NAMALWA (cell line): Measurements from ENCODE around the gene PRRX1.

Source experiments
- DNase-seq: peaks from one replicate; pipeline ENCODE4 v3.0.0-alpha.2; 2015; ENCODE audit warnings: low spot score

PRRX1 gene

GRCh38 chr1:170721621-170722020 lies 57.7 kb downstream of the PRRX1 start:
- no peak for DNase-seq

GRCh38 chr1:170723518-170723917 lies 59.6 kb downstream of the PRRX1 start:
- DNase-seq: no peak

GRCh38 chr1:170725326-170725725 lies 61.4 kb downstream of the PRRX1 start:
- no peak for DNase-seq

- DNase-seq: no peak
Observed at GRCh38 chr1:170727963-170728362, 64.0 kb downstream of the PRRX1 start.

- no peak for DNase-seq
Observed at GRCh38 chr1:170729225-170730002, 65.5 kb downstream of the PRRX1 start.

- no peak for DNase-seq
Observed at GRCh38 chr1:170730014-170730413, 66.1 kb downstream of the PRRX1 start.

- DNase-seq: no peak
Observed at GRCh38 chr1:170730438-170730837, 66.5 kb downstream of the PRRX1 start.

GRCh38 chr1:170731566-170732251 lies 67.8 kb downstream of the PRRX1 start:
- no peak for DNase-seq

GRCh38 chr1:170732252-170732588 lies 68.3 kb downstream of the PRRX1 start:
- no peak for DNase-seq

GRCh38 chr1:170734412-170735175 lies 70.7 kb downstream of the PRRX1 start:
- no peak for DNase-seq

GRCh38 chr1:170735366-170736263 lies 71.7 kb downstream of the PRRX1 start:
- DNase-seq: no peak

- no peak for DNase-seq
Observed at GRCh38 chr1:170739803-170740202, 75.9 kb downstream of the PRRX1 start.

GRCh38 chr1:170741678-170742077 lies 77.7 kb downstream of the PRRX1 start:
- DNase-seq: no peak

GRCh38 chr1:170742600-170742999 lies 78.7 kb downstream of the PRRX1 start:
- no peak for DNase-seq

GRCh38 chr1:170743083-170743482 lies 79.2 kb downstream of the PRRX1 start:
- no peak for DNase-seq

GRCh38 chr1:170749549-170749948 lies 85.6 kb downstream of the PRRX1 start:
- no peak for DNase-seq

- no peak for DNase-seq
Observed at GRCh38 chr1:170749959-170750358, 86.0 kb downstream of the PRRX1 start.

- DNase-seq: no peak
Observed at GRCh38 chr1:170755795-170756194, 91.9 kb downstream of the PRRX1 start.

GRCh38 chr1:170758992-170759391 lies 95.1 kb downstream of the PRRX1 start:
- DNase-seq: no peak

GRCh38 chr1:170765279-170765678 lies 101.3 kb downstream of the PRRX1 start:
- DNase-seq: no peak

GRCh38 chr1:170765712-170766330 lies 101.9 kb downstream of the PRRX1 start:
- DNase-seq: peak; percentile 48
